Measurements from ENCODE around the gene RBPJL. TPM values are rescaled to one million over a fixed set of nuclear protein-coding genes. Genes with fewer than 3 reads are reported as not detected.

The RBPJL gene
- total and polyA plus RNA-seq, 2 of the 13 experiments (the other 11 are each of a cell fraction or from before 2014, with no cell fraction given) = not detected

DNA sequence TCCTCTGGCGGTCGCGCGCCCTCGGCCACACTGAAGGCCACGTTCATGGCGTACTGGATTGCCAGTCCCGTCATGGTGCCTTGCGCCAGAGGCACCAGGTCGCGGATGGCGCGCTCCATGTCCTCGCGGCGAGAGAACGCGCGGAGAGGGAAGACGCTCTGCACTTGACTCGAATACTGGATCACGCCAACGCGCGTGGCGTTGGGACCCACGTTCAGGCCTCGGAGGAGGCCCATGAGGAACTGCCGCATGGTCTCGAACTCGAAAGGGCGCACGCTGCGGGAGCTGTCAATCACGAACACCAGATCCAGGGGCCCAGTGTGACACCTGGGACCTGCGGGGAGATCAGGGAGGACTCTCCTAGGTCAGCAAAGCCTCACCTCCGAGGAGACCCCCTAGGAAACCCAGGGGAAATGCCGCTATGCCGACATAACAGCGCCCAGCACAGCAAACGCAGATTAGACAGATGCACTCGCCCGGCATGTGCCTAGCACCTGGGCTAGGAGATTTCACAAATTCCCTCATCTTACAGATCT, 2.1 kb upstream of the RBPJL start (continued):
- no peak for TF ChIP-seq KDM2A (CRISPR knock-in tag; IDR thresholded peaks at IDR 0.05; ENCODE audit: borderline replicate concordance, low read depth)
- TF ChIP-seq, protein P1, sequence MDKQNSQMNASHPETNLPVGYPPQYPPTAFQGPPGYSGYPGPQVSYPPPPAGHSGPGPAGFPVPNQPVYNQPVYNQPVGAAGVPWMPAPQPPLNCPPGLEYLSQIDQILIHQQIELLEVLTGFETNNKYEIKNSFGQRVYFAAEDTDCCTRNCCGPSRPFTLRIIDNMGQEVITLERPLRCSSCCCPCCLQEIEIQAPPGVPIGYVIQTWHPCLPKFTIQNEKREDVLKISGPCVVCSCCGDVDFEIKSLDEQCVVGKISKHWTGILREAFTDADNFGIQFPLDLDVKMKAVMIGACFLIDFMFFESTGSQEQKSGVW (CRISPR knock-in tag; IDR thresholded peaks at IDR 0.05; ENCODE audit: borderline replicate concordance) = no peak
- no peak for TF ChIP-seq SMAD1 (CRISPR knock-in tag; IDR thresholded peaks at IDR 0.05; ENCODE audit: borderline replicate concordance, low read depth)
- no peak for TF ChIP-seq REXO4 (CRISPR knock-in tag; IDR thresholded peaks at IDR 0.05; ENCODE audit: borderline replicate concordance)
- TF ChIP-seq MLLT10 (CRISPR knock-in tag; IDR thresholded peaks at IDR 0.05) = no peak

DNA sequence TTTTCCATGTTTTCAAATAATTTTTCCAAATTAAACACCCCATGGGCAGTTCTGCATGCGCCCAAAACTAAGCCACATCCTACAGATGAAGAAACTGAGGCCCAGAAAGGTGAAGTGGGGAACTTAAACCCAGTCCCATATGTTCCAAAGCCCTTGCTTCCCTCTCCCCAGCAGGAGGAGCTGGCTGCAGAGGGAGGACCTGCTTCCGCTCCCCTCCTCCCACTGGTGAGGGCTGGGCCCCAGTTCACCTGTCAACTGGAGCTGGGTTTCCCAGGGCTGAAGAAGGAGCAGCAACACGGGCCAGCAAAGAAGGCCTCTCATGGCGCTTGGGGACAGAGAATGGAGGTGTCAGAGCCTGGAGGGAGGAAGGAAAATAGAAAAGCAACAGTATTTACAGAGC, 1.4 kb upstream of the RBPJL start:
- peak; percentile 99 for TF ChIP-seq ZNF263 (CRISPR knock-in tag; IDR thresholded peaks at IDR 0.05)
- TF ChIP-seq MEIS2 (CRISPR knock-in tag; IDR thresholded peaks at IDR 0.05) = no peak
- TF ChIP-seq ETV5 (CRISPR knock-in tag; IDR thresholded peaks at IDR 0.05; ENCODE audit: borderline replicate concordance) = peak; percentile 54
- peak; percentile 47 for TF ChIP-seq XRCC5 (optimal IDR thresholded peaks at IDR 0.05; ENCODE audit: low read length)
- TF ChIP-seq, protein P2, sequence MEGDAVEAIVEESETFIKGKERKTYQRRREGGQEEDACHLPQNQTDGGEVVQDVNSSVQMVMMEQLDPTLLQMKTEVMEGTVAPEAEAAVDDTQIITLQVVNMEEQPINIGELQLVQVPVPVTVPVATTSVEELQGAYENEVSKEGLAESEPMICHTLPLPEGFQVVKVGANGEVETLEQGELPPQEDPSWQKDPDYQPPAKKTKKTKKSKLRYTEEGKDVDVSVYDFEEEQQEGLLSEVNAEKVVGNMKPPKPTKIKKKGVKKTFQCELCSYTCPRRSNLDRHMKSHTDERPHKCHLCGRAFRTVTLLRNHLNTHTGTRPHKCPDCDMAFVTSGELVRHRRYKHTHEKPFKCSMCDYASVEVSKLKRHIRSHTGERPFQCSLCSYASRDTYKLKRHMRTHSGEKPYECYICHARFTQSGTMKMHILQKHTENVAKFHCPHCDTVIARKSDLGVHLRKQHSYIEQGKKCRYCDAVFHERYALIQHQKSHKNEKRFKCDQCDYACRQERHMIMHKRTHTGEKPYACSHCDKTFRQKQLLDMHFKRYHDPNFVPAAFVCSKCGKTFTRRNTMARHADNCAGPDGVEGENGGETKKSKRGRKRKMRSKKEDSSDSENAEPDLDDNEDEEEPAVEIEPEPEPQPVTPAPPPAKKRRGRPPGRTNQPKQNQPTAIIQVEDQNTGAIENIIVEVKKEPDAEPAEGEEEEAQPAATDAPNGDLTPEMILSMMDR (CRISPR knock-in tag; IDR thresholded peaks at IDR 0.05) = peak; percentile 41
- in situ Hi-C loops (cut with HindIII; ENCODE audit: extremely low pct_ligation_motif_present, low pct_unique_long_range_greater_than_20kb) (no loop called here), intact Hi-C loops (cut with micrococcal nuclease; ENCODE audit: unreplicated experiment) (no loop called here)
- no peak for DNase-seq (ENCODE audit: low spot score)
- Histone ChIP-seq H3K9me3 (ENCODE audit: low read length) (no peaks in the 10 kb centered on the region), H3K36me3 (replicated peaks in 1 of 2; ENCODE audit: control insufficient read depth in 1 of 2, insufficient read depth in 2 of 2, low read length in 2 of 2) (no peaks in the 10 kb centered on the region), H3K4me2 (ENCODE audit: low read depth, low read length) (no peak overlapping the region), H4K20me1 (ENCODE audit: insufficient read depth, low read length) (no peaks in the 10 kb centered on the region), H3K4me1 (ENCODE audit: insufficient read depth, low read length) (0 out of 2 replicates have a peak, but pooled peaks cover 4% of the 10 kb centered on the region), H3K9ac (ENCODE audit: insufficient read depth, low read depth, low read length) (no peak overlapping the region), H3K4me3 (replicated peaks in 1 of 3; ENCODE audit: insufficient read depth in 1 of 3, low read depth in 2 of 3, low read length in 3 of 3) (no peak overlapping the region), H3K27ac (ENCODE audit: extremely low read length, insufficient read depth, low read length) (no peak overlapping the region), H3K27me3 (ENCODE audit: control insufficient read depth in 1 of 2, insufficient read depth in 2 of 2, low read length in 2 of 2) (peaks cover 6 to 32% of the 10 kb centered on the region in 2 experiments; a peak in 4 of 5 replicates), H2AFZ (ENCODE audit: low read length) (no peak overlapping the region), H3K79me2 (ENCODE audit: insufficient read depth, low read length) (no peaks in the 10 kb centered on the region)
- FAIRE-seq = no peak
- no peak for ATAC-seq
- CTCF ChIA-PET (ENCODE audit: low intra/inter-chr PET ratio, low total read pairs) = interaction anchor here (1.6 kb wide), 1 partner anchor 145 kb away, joined by 6 read pairs; no protein-coding TSS in a partner anchor
- 15% methylated on average over 4 of the region's 4 CpGs for WGBS (ENCODE audit: low lambda C conversion rate)
- no TSS peak for BruUV-seq (replicated peaks)
- POLR2A ChIA-PET = no interaction called here

Measured in HepG2 (cell line).